Renal cortex interstitium (tissue), 11 donors: Measurements from ENCODE around the gene ADM2. TPM values are rescaled to one million over a fixed set of nuclear protein-coding genes. Genes with fewer than 3 reads are reported as not detected.
A peak's percentile ranks its signal among the peaks of the same experiment; 100 is the strongest.

ENCODE experiments used
- DNase-seq, 11 donors: peaks; one replicate each; pipeline ENCODE4 v3.0.0-alpha.2; 2013; ENCODE audit warnings: low read depth in 9 of 11, low spot score in 4 of 11; ENCODE audit errors: extremely low read depth in 1 of 11
- polyA plus RNA-seq, 3 donors: library from polyadenylated mRNA; unstranded; fragments of 120-200 nt; gene quantifications; one replicate each; pipeline ENCODE4 v1.2.1, GENCODE V29; 2013; ENCODE audit not compliant: insufficient read length in 3 of 3

ADM2 gene
- polyA plus RNA-seq, 3 donors, result 3.8 to 6.9 (median 4.6) TPM

GRCh38 chr22:50476868-50477267 lies 4.5 kb upstream of the ADM2 start:
- no peak for DNase-seq

GRCh38 chr22:50477923-50478322 lies 3.4 kb upstream of the ADM2 start:
- DNase-seq, result no peak

- DNase-seq, result no peak
These were observed 1.6 kb upstream of the ADM2 start for GRCh38 chr22:50479721-50480120.

GRCh38 chr22:50481045-50481439 lies 301 bp upstream of the ADM2 start:
- no peak for DNase-seq

GRCh38 chr22:50482107-50483074 lies 1.0 kb downstream of the ADM2 start:
- DNase-seq, result no peak

GRCh38 chr22:50483106-50483505 lies 1.8 kb downstream of the ADM2 start:
- no peak for DNase-seq

- no peak for DNase-seq
These were observed 2.2 kb downstream of the ADM2 start for GRCh38 chr22:50483556-50483955.

GRCh38 chr22:50483977-50484853 lies 2.9 kb downstream of the ADM2 start:
- DNase-seq, result peak in 1 of 11 donors; percentile 55

- no peak for DNase-seq
These were observed 4.1 kb downstream of the ADM2 start for GRCh38 chr22:50485221-50486131.

GRCh38 chr22:50486561-50487289 lies 5.4 kb downstream of the ADM2 start, which contains the start of gene MIOX:
Gene MIOX (plus strand): TSS chr22:50486859. CDS start chr22:50486898, 39 bp downstream.
- no peak for DNase-seq

- no peak for DNase-seq
These were observed 6.1 kb downstream of the ADM2 start for GRCh38 chr22:50487290-50488005.

GRCh38 chr22:50488006-50488677 lies 6.8 kb downstream of the ADM2 start:
- DNase-seq, result no peak

- DNase-seq, result no peak
These were observed 7.5 kb downstream of the ADM2 start for GRCh38 chr22:50488886-50489285.

- no peak for DNase-seq
These were observed 8.3 kb downstream of the ADM2 start for GRCh38 chr22:50489363-50490243.

- DNase-seq, result no peak
These were observed 9.4 kb downstream of the ADM2 start for GRCh38 chr22:50490531-50491308.
